NB4 (cell line): ENCODE results near the gene SMCHD1.

Experiments
- CTCF ChIP-seq: IDR thresholded peaks from one replicate; pipeline ENCODE4 v1.5.1; 2012; ENCODE audit warnings: low read depth, low read length
- POLR2A ChIP-seq: IDR thresholded peaks from 2 replicates; pipeline ENCODE4 v1.6.1; 2011; ENCODE audit warnings: mild to moderate bottlenecking; ENCODE audit not compliant: insufficient read length; ENCODE audit errors: extremely low read depth

DNA sequence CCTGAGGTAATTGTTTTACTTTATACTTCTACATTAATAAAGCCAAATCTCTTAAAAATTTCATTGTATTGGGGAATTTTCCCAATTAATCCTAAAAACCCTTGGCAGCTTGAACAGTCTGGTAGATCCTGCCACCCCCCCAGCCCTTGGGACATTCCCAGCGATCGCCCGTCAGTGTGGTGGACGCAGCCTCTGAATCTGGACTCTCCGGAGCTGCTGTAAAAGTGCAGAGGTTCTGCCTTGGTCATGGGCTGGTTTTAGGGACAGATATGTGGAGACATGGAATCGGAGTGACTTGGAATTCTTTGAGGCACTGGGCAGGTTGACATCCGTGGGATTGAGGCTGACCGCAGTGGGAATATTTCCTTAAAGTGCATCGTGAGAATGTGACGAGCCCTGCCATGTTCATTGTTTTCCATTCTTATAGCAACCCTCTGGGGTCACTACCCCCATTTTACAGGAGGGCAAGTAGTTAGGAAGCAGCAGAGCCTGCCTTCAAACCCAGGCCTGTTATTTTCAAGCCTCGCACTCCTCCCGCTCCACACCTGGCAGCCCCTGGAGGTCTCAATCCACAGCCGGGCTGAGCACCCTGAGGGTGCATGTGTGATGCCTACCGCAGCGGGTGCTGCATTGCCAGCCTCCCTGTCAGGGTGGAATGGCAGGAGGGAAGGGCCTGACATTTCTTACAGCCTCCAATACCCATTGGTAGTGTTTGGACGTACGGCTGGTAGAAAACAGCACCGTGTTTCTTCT lies 197.8 kb downstream of the SMCHD1 start:
- no peak for TF ChIP-seq CTCF
- TF ChIP-seq POLR2A: no peak
